Keratinocyte (primary cell): ENCODE measurements around the gene SDK2. TPM values are rescaled to one million over a fixed set of nuclear protein-coding genes. Genes with fewer than 3 reads are reported as not detected.

ENCODE experiments used
- DNase-seq: peaks from one replicate; pipeline ENCODE4 v3.0.0-alpha.2; 2011; ENCODE audit warnings: low read depth, missing footprints, low spot score
- FAIRE-seq: peaks from 2 replicates; lab custom pipeline; 2011; peaks lifted over from hg19 to GRCh38; lab: Jason Lieb, UNC
- H2AFZ ChIP-seq: 2 replicates; pipeline ENCODE4 v1.6.0; 2012; ENCODE audit warnings: low read length, control low read depth, inconsistent platforms; ENCODE audit not compliant: control insufficient read depth
- H3K27ac ChIP-seq: 2 replicates; pipeline ENCODE4 v1.5.1; 2011; ENCODE audit warnings: low read length; ENCODE audit not compliant: control insufficient read depth, insufficient read depth
- H3K27me3 ChIP-seq: 3 replicates; pipeline ENCODE4 v1.6.0; 2011; ENCODE audit warnings: low read length; ENCODE audit not compliant: control insufficient read depth, insufficient read depth; ENCODE audit errors: extremely low read depth
- H3K36me3 ChIP-seq, 2 experiments: 2 replicates in 1 of 2; 3 replicates in 1 of 2; pipeline ENCODE4 v1.5.1; 2011; ENCODE audit warnings: low read length in 2 of 2, mild to moderate bottlenecking in 1 of 2; ENCODE audit not compliant: control insufficient read depth in 2 of 2, insufficient read depth in 2 of 2; ENCODE audit errors: extremely low read depth in 1 of 2
- H3K4me1 ChIP-seq: 3 replicates; pipeline ENCODE4 v1.5.1; 2011; ENCODE audit warnings: low read length; ENCODE audit not compliant: control insufficient read depth, insufficient read depth; ENCODE audit errors: extremely low read depth
- H3K4me2 ChIP-seq: 3 replicates; pipeline ENCODE4 v1.6.0; 2011; ENCODE audit warnings: low read depth, low read length; ENCODE audit not compliant: control insufficient read depth, insufficient read depth; ENCODE audit errors: extremely low read depth
- H3K4me3 ChIP-seq, 3 experiments: fragments of 200-600 bp in 1 of 3; sonication (generic) in 1 of 3; 2 replicates in 2 of 3; 3 replicates in 1 of 3; pipeline ENCODE4 v1.5.1; 2011 to 2016; ENCODE audit warnings: low read length in 3 of 3, mild to moderate bottlenecking in 3 of 3, control low read depth in 2 of 3, inconsistent platforms in 1 of 3, low read depth in 1 of 3, mixed read lengths in 1 of 3, mixed run types in 1 of 3, moderate library complexity in 1 of 3; ENCODE audit not compliant: control insufficient read depth in 2 of 3, insufficient read depth in 2 of 3; ENCODE audit errors: extremely low read depth in 1 of 3
- H3K79me2 ChIP-seq: 2 replicates; pipeline ENCODE4 v1.6.0; 2012; ENCODE audit warnings: low read length; ENCODE audit not compliant: control insufficient read depth, insufficient read depth
- H3K9ac ChIP-seq: 3 replicates; pipeline ENCODE4 v1.6.0; 2011; ENCODE audit warnings: low read length; ENCODE audit not compliant: control insufficient read depth, insufficient read depth; ENCODE audit errors: extremely low read depth
- H3K9me1 ChIP-seq: 3 replicates; pipeline ENCODE4 v1.6.0; 2011; ENCODE audit warnings: low read length; ENCODE audit not compliant: control insufficient read depth, insufficient read depth; ENCODE audit errors: extremely low read depth
- H3K9me3 ChIP-seq: 2 replicates; pipeline ENCODE4 v1.5.1; 2012; ENCODE audit warnings: low read depth, low read length; ENCODE audit not compliant: control insufficient read depth
- H4K20me1 ChIP-seq: 3 replicates; pipeline ENCODE4 v1.6.0; 2011; ENCODE audit warnings: low read length; ENCODE audit not compliant: control insufficient read depth, insufficient read depth; ENCODE audit errors: extremely low read depth
- CTCF ChIP-seq, 3 experiments: IDR thresholded peaks in 1 of 3; conservative IDR thresholded peaks in 1 of 3; optimal IDR thresholded peaks in 1 of 3; 2 replicates in 2 of 3; 3 replicates in 1 of 3; pipeline versions ENCODE3 to v1.5.1; 2011; ENCODE audit warnings: low read length in 3 of 3, mild to moderate bottlenecking in 3 of 3, moderate library complexity in 2 of 3, control low read depth in 1 of 3, inconsistent platforms in 1 of 3; ENCODE audit not compliant: insufficient read depth in 2 of 3; ENCODE audit errors: extremely low read depth in 1 of 3
- EZH2 ChIP-seq: IDR thresholded peaks from one replicate; pipeline ENCODE4 v1.6.1; 2012; ENCODE audit warnings: inconsistent platforms, mild to moderate bottlenecking, low read length, moderate library complexity
- dilution Hi-C: fragments of 300-500 bp; cut with MboI; formaldehyde crosslinking; loops from one replicate; pipeline ENCODE4 v1.7.0; 2020; ENCODE audit warnings: low sequenced_read_pairs; ENCODE audit not compliant: extremely low pct_ligation_motif_present
- polyA plus RNA-seq, 5 experiments: library from polyadenylated mRNA; depleted of rRNA in 3 of 5; stranded (reverse) in 3 of 5; stranded (forward) in 1 of 5; unstranded in 1 of 5; fragments of >200 nt; gene quantifications; 1 replicate in 1 of 5; 2 replicates in 3 of 5; 3 replicates in 1 of 5; pipeline versions ENCODE4 v1.2.1 to v1.2.3, GENCODE V29; 2011 to 2012; ENCODE audit warnings: missing spikeins in 2 of 5, low read depth in 1 of 5, low replicate concordance in 1 of 5

SDK2 gene
- polyA plus RNA-seq, 1 donor (not counting 4 experiments of a cell fraction or from before 2014, with no cell fraction given) = 1.8 TPM

GRCh38 chr17:73401911-73402310, 242.3 kb downstream of the SDK2 start:
- H3K27ac ChIP-seq = no peak overlapping the region
- dilution Hi-C loops = no loop called here
- H3K27me3 ChIP-seq = no peaks in the 10 kb centered on the region
- H3K9ac ChIP-seq = no peak overlapping the region
- H4K20me1 ChIP-seq = no peaks in the 10 kb centered on the region
- peaks cover 0 to 3% of the 10 kb centered on the region in 2 experiments for H3K36me3 ChIP-seq
- no peak overlapping the region for H3K4me2 ChIP-seq
- no peaks in the 10 kb centered on the region for H3K79me2 ChIP-seq
- no peak overlapping the region for H2AFZ ChIP-seq
- no peak for TF ChIP-seq CTCF (optimal IDR thresholded peaks at IDR 0.05 in 1 of 3, IDR thresholded peaks at IDR 0.05 in 1 of 3, conservative IDR thresholded peaks at IDR 0.05 in 1 of 3; ENCODE audit: extremely low read depth in 1 of 3, insufficient read depth in 2 of 3, low read length in 3 of 3)
- TF ChIP-seq EZH2 = no peak
- H3K4me3 ChIP-seq = no peak overlapping the region
- H3K4me1 ChIP-seq = no peaks in the 10 kb centered on the region
- no peaks in the 10 kb centered on the region for H3K9me1 ChIP-seq
- DNase-seq = no peak
- no peaks in the 10 kb centered on the region for H3K9me3 ChIP-seq
- no peak for FAIRE-seq

- Histone ChIP-seq H3K79me2 (no peaks in the 10 kb centered on the region), H3K9ac (no peak overlapping the region), H4K20me1 (no peaks in the 10 kb centered on the region), H3K9me1 (no peaks in the 10 kb centered on the region), H3K4me1 (no peaks in the 10 kb centered on the region), H2AFZ (no peak overlapping the region), H3K27me3 (no peaks in the 10 kb centered on the region), H3K36me3 (peaks cover 0 to 4% of the 10 kb centered on the region in 2 experiments), H3K9me3 (no peaks in the 10 kb centered on the region), H3K4me2 (no peak overlapping the region), H3K27ac (no peak overlapping the region), H3K4me3 (no peak overlapping the region)
- no peak for FAIRE-seq
- DNase-seq = no peak
- dilution Hi-C loops = no loop called here
- TF ChIP-seq EZH2 = no peak
- no peak for TF ChIP-seq CTCF (optimal IDR thresholded peaks at IDR 0.05 in 1 of 3, IDR thresholded peaks at IDR 0.05 in 1 of 3, conservative IDR thresholded peaks at IDR 0.05 in 1 of 3; ENCODE audit: extremely low read depth in 1 of 3, insufficient read depth in 2 of 3, low read length in 3 of 3)
Measured at GRCh38 chr17:73400915-73401545, 243.2 kb downstream of the SDK2 start.
